ENCODE data around the gene MYOG.

DNA sequence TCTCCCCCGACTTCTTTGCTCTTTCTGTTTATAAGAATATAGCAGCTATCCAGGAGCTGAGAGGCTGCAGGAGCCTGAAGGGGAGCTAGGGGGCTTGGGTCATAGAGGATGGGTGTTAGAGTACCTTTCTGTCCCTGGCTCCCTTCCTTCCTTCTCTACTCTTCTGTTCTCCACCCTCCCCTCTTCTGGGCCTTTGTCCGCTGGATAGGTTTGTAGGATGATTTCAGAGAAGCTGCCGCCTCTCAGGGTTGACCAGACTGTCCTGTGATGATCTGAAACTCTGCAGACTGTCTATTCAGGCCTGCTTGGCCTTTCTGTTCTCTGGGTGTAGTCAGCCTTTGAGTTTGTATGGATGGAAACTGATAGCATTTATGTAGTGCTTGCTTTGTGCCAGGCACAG lies 33.2 kb downstream of the MYOG start:
- TF ChIP-seq, protein P1, sequence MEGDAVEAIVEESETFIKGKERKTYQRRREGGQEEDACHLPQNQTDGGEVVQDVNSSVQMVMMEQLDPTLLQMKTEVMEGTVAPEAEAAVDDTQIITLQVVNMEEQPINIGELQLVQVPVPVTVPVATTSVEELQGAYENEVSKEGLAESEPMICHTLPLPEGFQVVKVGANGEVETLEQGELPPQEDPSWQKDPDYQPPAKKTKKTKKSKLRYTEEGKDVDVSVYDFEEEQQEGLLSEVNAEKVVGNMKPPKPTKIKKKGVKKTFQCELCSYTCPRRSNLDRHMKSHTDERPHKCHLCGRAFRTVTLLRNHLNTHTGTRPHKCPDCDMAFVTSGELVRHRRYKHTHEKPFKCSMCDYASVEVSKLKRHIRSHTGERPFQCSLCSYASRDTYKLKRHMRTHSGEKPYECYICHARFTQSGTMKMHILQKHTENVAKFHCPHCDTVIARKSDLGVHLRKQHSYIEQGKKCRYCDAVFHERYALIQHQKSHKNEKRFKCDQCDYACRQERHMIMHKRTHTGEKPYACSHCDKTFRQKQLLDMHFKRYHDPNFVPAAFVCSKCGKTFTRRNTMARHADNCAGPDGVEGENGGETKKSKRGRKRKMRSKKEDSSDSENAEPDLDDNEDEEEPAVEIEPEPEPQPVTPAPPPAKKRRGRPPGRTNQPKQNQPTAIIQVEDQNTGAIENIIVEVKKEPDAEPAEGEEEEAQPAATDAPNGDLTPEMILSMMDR (IDR thresholded peaks at IDR 0.05), result no peak
- TF ChIP-seq POLR2A (IDR thresholded peaks at IDR 0.05), result no peak
